Fibroblast of mammary gland (primary cell): ENCODE measurements around the gene ZNF319.

Experiments
- DNase-seq: peaks from one replicate; pipeline ENCODE4 v3.0.0-alpha.2; 2010; ENCODE audit warnings: low read depth
- H3K4me3 ChIP-seq: 2 replicates; pipeline ENCODE4 v1.5.1; 2011; ENCODE audit warnings: low read depth, mild to moderate bottlenecking, low read length, moderate library complexity; ENCODE audit not compliant: control insufficient read depth
- TF ChIP-seq, protein P1 (sequence below): conservative IDR thresholded peaks from 2 replicates; pipeline ENCODE4 v1.5.1; 2011; ENCODE audit warnings: low read depth, low read length, inconsistent platforms; ENCODE audit not compliant: control insufficient read depth, insufficient read depth

The ZNF319 gene

GRCh38 chr16:58021661-58022551 lies 21.4 kb upstream of the ZNF319 start:
- DNase-seq = peak; percentile 75
- TF ChIP-seq, protein P1, sequence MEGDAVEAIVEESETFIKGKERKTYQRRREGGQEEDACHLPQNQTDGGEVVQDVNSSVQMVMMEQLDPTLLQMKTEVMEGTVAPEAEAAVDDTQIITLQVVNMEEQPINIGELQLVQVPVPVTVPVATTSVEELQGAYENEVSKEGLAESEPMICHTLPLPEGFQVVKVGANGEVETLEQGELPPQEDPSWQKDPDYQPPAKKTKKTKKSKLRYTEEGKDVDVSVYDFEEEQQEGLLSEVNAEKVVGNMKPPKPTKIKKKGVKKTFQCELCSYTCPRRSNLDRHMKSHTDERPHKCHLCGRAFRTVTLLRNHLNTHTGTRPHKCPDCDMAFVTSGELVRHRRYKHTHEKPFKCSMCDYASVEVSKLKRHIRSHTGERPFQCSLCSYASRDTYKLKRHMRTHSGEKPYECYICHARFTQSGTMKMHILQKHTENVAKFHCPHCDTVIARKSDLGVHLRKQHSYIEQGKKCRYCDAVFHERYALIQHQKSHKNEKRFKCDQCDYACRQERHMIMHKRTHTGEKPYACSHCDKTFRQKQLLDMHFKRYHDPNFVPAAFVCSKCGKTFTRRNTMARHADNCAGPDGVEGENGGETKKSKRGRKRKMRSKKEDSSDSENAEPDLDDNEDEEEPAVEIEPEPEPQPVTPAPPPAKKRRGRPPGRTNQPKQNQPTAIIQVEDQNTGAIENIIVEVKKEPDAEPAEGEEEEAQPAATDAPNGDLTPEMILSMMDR = no peak

GRCh38 chr16:58020628-58021521 lies 20.4 kb upstream of the ZNF319 start:
- peak; percentile 46 for DNase-seq
- TF ChIP-seq, protein P1 = peak; percentile 81
- H3K4me3 ChIP-seq = no peak overlapping the region

More at GRCh38 chr16:58021661-58022551, 21.4 kb upstream of the ZNF319 start:
- H3K4me3 ChIP-seq = no peak overlapping the region

DNA sequence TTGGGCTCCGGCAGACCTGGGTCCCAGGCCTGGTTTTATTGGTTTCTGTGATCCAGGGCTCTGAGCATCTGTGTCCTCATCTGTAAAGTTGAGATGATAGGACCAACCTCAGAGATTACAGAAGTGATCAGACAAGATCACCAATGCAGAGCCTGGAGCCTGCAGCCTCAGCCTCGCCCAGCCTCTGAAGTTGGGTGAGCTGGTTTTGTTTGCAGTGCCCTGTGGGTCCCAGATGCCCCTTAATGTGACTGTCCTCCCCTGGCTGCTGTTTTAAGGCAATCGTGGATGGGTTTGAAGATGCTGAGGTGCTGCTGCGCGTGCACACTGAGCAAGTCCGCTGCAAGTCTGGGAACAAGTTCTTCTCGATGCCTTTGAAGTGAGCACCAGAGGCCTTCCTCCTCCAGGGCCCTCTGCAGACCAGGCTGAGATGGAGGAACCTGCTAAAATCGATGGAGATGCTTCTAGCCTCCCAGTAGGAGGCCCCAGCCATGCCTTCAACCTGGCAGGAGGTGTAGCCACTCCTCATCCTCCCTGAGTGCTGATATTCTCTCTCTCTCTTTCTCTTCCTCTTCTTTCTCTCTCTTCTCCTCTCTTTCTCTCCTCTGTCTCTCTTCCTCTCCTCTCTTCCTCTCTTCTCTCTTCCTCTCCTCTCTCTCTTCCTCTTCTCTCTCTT lies 19.5 kb upstream of the ZNF319 start:
- TF ChIP-seq, protein P1 = no peak
- no peak overlapping the region for H3K4me3 ChIP-seq
- no peak for DNase-seq

- no peak for DNase-seq
- TF ChIP-seq, protein P1 = no peak
- H3K4me3 ChIP-seq = no peak overlapping the region
Measured at GRCh38 chr16:58018803-58019202, 18.3 kb upstream of the ZNF319 start.

- no peak for DNase-seq
- no peak overlapping the region for H3K4me3 ChIP-seq
- TF ChIP-seq, protein P1 = no peak
Measured at GRCh38 chr16:58016840-58017446, 16.5 kb upstream of the ZNF319 start.

- no peak for DNase-seq
- H3K4me3 ChIP-seq = no peak overlapping the region
- TF ChIP-seq, protein P1 = no peak
Measured at GRCh38 chr16:58013201-58013956, 12.9 kb upstream of the ZNF319 start.
